Fibroblast of upper back skin (primary cell): ENCODE results near the gene SORBS1.
"Not testable (repeated sequence)": the region's sequence is repeated elsewhere in the genome, so short reads cannot be mapped to it uniquely, and the experiment has no call there.

Source experiments
- DNase-seq: peaks from one replicate; pipeline ENCODE4 v3.0.0-alpha.2; 2013

Gene SORBS1

DNA sequence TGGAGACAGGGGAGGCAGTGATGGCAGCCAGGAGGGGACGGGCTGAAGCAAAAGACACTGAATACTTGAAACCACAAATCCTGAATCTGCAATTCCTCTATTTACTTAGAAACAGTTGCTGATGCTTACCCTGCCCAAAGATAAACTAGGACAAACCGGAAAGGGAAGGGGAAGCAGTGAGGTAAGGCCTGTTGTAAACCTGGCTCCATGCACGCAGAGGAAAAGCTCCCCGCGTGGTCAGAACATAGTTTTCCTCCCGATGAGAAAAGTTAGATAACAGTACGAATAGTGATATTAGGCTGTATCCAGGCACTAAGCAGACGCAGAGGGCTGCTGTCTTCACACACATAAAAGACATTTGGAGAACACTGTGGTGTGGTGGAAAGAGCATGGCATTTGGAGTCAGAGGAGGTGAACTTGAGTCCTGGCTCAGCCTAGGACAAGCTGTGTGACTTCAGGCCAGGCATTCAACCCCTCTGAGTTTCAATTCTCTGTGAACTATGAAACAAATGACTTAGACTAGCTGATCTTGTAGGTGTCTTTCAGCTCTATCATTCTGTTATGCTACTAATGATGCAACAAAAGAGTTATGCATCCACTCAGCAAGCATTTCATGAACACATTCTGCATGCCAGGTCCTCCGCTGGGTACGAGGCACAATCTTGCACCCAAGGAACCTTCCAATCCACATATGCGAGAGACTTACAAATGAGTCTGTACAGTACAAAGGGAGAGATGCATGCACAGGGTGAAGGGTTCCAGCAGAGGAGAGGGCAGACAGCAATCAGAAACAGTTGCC is 80.9 kb downstream of the SORBS1 start:
- no peak for DNase-seq

DNA sequence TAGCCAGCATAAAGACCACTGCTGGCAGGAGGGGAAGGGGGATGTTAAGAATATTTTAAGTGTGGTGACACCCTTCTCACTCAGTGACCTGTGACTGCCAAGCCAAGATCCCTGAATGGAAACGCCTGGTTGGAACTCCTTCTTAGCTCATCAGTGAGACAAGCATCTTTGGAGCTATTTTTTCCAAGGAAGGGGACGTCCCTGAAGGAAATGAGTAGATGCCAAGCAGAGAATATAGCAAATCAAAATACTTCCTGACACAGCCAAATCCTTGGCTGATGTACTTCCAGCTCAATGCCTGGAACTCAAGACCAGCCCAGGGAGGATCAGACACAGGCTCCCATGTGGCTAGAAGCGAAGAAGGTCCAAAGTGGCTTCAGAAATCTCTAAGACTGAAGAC is 82.2 kb downstream of the SORBS1 start:
- no peak for DNase-seq

DNA sequence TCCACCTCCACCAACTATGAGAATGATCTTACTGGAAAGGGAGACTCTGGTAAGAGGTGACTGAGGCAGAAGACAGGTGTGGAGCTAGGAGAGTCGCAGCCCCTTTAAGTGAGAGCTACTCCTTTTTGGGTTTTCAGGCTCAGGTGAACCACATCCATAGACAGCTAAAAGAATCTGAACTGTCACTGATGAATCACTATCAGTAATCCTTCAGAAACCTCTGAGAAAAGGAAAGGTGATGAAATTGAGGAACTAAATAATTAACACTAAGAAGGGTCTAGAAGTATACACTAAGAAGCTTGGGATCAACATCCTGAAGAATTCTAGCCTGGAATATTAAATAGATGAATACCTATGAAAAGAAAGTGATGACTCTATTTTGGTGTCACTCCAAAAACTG is 83.0 kb downstream of the SORBS1 start:
- no peak for DNase-seq

DNA sequence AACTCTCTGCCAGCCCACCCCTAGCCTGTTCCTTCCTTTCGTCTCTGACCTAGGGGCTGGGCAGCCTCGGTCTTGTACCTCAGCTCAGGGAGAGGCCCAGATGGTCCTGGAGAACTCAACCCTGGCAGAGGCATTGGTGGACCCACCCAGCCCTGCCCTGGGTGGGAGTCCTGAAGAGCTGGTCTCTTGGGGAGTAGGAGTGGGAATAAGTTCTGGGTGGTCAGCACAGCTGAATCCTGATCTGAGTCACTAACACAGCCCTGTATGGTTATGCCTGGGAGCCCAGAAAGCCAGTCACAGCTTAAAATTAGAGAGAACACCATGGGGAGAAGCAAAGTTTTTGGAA is 84.0 kb downstream of the SORBS1 start:
- DNase-seq, result no peak

DNA sequence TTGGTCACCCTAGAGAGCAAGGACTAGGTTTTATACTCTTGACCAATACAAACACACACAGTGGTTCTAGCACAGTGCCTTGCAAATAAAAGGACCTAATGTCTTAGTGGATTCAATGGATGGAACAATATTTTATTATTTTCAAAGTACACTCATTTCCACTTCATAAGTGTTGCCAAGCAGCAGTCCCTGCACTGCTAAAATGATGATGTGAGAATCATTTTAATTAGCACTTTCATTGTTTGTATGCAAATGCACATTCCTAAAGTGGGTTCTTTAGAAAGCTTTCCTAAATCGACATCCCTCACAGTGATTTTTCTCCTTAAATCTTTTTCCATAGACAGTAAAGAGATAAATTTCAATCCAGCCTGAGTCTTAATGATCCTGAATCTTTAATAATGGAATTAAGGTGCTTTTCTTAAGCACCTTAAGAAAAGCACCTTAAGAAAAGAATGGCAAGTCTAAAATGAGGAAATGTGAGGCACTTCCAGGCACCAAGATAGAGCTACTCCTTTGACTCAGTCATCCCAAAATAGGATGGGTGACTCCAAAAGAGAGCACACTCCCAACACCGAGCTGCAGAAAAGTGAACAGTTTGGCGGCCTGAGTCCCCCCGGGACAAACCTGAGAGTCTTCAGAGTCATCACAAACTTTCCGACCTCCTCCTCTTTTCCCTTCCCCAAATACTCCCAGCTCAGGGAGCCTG is 84.5 kb downstream of the SORBS1 start:
- DNase-seq, result no peak

DNA sequence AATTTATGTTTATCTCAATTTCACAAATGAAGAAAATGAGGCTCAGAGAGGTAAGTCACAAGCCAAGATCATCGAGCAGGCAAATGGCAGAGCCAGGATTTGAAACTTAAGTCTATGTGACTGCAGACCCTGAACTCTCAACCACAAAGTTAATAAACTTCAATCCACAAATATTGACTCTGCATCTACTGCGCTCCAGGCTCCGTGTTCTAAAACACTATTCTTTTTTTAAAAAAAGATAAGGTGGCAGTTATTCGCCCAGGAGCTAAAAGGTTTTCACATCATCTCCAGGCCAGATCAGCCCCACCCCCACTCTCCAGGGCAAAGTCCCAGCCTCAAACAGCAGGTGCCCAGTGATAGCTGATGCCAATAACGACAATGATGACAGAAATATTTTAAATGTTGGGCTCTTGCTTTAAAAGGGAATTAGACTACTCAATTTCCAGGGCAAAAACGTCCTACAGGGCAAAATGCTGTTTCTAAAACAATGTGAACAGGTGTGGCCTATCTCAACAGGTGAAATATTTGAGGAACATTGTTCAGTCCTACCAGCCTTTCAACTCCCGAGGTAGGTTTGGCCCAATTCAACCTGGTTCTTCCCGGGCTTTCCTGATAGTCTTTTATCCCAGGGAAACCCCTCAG is 85.2 kb downstream of the SORBS1 start:
- no peak for DNase-seq

DNA sequence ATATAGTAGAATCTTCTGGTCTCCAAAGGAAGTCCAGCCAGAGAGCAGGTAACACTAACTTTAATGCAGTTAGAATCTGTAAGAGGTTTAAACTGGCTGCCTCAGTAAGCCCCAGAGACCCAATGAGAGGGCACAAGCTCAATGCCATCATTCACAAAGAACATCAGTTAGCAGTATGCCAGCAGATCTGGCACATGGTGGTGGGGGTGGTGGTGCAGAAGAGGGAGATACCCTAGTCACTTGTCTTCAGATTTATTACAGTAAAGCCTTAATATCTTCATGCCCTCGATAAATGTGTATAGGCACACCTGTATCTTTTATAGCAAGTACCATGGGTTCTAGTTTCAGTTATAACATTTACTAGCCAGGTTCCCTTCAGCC is 86.2 kb downstream of the SORBS1 start:
- no peak for DNase-seq

DNA sequence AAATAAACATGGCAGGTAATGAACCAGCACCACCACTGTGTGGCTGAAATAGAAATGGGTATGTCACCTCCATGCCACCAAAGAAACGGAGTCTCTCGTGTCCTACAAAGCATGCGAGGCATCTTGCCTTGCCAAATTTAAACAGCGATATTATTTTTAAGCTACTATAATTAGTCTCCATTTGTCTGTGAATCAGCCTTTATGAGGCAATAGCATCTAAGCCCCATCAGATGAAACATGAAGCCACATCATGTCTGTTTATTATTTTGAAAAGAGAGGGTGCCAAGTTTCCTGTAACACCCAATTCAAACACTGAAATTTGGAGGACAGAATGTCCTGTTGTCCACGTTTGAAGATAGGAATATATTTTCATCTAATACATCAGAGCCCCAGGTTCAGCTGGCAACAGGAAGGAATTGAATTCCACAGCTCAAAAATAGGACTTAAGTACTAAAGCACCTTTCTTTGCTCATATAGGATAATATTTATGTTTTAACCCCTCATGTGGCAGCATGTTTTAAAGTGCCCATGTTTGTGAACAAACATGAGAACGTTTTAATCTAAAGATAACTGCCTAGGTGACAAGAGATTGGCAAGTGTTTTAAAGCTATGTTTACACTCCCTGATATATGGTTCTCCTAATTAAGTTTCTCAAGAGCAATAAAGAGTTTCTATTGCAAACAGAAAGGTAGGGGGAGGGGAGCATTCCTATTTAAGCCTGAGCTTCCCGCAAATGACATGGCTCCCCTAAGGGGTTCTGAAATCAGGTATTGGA is 86.8 kb downstream of the SORBS1 start:
- DNase-seq, result no peak

DNA sequence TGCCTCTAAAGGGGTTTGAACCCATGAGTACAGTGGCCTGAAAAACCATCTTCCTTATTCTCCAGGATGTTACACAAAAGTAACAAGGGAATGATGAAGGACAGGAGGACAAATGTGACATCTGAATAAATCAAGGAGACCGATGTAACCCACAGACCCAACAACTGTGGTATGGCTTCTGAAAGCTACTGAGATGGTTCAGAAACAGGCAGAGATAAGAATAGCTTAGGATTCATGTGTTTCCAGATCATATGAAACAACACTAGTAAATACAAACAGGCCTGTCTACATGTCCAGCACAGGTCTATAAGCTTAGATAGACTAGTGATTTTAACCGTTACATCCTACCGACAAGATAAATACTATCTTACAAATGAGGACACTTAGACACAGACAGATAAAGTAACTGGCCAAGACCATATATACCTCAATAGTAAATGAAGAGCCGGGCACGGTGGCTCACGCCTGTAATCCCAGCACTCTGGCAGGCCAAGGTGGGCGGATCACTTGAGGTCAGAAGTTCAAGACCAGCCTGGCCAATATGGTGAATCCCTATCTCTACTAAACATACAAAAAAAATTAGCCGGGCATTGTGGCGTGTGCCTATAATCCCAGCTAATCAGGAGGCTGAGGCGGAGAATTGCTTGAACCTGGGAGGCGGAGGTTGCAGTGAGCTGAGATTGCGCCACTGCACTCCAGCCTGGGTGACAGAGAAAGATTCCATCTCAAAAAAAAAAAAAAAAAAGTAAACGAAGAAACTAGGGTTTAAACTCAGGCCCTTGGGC is 88.7 kb downstream of the SORBS1 start:
- no peak for DNase-seq

DNA sequence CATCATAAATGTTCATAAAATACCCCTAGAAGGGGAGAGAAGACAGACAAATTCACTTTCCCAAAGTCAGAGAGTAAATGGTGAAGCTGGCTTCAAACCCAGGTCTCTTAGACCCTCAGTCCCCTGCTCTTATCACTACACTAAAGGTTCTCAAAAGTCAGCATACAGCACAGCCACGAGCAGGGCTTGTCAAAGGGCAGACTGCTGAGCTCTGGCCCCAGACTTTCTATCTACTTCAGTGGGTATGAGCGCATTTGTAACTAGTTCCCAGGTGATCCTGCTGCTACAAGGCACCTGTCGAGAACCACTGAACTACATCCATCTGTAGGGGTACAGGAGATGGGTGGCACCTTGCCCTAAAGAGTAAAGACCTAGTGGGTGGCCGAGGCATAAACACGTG is 91.5 kb downstream of the SORBS1 start:
- no peak for DNase-seq

DNA sequence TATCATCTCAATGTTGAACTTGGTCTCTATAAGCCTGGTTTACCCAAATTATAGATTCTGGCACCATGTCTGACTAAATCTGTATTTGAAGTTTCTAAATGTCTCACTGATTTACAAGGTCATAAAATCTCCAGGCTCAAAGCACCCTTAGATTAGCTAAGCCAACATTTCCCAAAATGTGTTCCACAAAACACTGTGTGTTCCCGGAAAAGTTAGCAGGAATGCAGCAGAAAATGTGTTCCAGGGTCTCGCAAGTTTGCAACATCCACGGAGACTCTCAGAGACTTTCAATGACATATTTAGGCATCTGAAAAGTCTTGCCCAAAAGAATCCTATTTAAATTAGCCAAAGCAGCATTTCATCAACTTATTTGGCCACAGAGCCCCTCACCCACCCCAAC is 91.9 kb downstream of the SORBS1 start:
- DNase-seq, result no peak

DNA sequence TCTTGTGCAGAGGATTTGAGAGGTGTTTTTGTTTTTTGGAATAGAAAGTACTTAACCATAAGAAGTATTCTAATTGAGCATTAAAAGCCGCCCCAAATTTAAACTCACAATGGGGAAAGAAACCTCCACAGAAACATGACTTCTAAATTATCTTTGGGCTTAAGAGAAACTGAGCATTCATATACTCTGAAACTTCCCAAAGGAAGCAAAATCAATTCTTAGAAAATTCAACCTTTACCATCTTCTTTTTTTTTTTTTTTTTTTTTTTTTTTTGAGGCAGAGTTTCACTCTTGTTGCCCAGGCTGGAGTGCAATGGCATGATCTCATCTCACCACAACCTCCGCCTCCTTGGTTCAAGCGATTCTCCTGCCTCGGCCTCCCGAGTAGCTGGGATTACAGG is 93.5 kb downstream of the SORBS1 start:
- not testable (repeated sequence) for DNase-seq

DNA sequence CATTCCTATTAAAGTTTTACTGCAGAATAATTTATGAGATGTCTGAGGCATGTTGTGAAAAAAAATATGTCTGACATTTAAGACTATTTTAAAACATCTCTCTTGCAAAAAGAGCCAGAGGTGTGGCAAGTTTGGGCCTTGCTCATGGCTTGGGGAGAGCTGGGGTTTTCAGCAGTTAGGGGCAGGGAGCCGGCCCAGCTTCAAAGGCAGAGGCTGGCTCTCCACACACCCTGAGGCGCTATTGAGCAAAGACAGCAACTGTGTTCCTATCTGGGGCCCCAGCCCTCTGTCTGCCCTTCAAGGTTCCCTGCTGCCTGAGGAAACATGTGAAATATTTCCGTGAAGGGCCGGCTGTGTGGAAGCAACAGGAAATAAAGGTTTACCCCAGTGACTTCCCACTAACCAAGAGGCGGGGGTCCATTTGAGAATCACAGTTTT is 94.0 kb downstream of the SORBS1 start:
- no peak for DNase-seq

DNA sequence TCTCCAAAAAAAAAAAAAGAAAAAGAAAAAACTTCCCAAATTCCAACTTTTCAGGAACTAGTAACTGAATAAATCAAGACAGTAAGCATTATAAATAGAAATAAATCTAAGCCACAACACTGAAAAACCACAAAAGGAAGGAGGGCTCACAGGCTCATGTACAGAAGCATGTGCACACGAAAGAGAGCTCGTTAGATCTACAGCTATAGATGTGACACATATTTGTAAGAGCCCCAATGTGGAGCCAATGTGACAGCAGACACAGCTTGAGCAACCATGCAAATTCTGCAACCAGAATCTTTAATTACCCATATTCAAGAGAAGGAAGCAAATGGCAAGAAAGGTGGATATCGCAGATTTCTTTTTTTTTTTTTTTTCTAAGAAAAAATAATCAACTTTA is 94.7 kb downstream of the SORBS1 start:
- DNase-seq, result no peak

DNA sequence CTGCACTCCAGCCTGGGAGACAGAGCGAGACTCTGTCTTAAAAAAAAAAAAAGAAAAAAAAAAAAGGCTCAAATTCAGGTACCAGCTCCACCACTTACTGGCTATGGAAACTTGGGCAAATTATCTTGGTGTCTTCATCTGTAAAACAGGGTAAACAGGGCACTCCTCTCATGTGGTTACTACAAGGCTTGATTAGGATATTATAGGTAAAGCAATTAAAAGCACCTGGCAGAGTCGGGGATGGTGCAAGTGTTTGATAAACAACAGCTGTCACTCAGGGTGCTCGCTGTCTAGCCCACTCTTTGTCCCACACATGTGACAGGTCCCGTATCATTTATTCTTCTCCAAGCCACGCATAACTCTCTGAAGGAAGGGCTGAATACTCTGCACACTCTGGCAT is 96.9 kb downstream of the SORBS1 start:
- no peak for DNase-seq

DNA sequence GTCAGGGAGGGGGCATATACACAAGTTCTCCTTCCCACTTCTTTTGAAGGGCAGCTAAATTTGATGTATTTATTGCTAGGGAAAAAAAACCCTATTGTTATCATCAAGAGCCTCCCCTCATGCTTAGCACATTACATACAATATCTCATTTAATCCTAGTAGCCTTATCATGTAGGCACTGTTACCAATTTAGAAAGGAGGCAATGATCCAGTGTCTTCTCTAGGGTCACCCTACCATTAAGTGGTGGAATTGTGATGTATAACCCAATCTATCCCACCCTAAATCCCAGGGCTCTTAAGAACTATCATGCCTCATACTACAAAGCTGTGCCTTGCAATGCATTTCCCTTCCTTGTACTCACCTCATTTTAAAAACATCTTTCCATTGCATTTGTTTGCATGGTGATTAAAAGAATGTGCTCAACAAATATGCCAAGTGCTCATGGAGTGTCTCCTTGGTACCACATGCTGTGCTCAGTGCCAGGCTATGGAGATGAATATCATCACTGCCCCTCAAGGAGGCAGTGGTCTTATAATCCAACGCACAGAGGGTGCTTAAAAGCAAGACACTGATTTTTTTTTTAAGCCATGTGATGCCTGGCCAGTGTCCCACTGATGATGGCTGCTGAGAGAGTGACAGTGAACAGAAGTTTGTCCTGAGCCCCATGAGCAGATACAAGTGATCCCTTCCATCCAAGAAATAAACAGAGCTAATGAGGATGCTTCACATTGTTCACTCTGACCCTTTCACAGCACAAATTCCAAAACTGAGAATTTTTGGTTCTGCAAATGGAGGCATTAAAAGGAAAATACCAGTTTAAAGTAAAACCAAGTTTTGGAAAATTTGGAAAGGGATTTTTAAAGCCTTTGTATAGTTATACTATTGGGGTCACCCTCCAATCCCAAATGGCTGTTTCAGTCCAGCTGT is 98.2 kb downstream of the SORBS1 start:
- no peak for DNase-seq

DNA sequence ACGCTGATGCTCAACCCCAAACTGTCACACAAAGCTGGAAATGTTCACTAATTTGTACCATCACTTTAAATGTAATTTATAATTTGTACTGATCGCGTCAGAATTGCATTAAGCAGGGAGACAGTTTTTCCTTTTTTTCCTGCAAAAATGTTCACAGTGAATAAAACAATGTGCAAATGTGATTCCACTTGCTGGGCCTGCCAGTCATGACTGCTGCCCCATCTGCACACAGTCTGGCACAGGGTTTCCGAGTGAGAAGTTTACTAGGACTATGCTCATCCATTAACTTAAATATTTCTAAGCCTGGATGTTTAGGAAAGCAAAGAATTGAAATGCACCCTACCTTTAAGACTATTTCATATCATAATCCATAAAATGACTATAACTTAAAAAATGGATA is 99.6 kb downstream of the SORBS1 start:
- no peak for DNase-seq

DNA sequence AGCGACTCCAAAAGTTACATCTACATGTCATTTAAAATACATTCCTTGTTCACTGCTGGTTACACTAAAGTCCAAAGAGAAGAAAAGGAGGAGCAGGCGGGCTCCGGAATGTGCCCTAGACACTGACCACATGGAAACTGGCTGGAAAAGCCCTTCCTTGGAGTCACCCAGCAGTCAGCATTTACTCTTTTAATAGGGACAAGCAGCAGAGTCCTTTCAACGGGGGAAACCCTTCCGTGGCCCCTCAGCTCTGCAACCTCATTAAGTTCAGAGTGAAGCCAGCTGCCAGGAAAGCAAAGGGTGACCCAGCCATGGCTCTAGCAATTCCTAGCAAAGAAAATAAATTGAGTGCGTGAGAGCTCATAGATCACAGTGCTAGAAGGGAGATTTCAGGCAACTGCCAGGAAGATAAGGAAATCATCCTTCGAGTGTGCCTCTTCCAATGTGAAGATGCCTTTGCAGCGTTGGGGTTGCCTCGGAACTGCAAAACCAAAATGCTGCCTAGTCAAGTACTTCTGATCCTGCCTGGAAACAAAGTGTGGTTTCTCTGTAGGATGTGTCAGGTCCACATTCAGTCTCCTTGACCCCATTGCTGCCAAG is 101.6 kb downstream of the SORBS1 start:
- DNase-seq, result no peak

DNA sequence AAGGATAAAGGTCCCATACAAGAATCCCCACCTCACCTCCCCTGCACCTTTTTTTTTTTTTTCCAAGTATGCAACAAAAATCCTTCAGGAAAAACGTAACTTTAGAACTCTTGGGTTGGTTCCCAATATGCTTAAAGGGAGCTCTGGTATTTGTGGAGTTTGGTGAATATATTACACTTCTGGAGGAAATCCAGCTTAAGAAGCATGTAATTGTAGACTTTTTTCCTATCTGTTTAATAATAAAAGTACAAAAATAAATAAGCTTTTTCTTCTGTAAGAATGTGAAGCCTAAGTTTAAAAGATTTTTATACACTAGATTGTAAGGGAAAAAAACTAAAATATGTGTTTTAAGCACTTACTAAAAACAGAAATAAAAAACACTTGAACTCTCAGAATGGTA is 102.3 kb downstream of the SORBS1 start:
- DNase-seq, result no peak

DNA sequence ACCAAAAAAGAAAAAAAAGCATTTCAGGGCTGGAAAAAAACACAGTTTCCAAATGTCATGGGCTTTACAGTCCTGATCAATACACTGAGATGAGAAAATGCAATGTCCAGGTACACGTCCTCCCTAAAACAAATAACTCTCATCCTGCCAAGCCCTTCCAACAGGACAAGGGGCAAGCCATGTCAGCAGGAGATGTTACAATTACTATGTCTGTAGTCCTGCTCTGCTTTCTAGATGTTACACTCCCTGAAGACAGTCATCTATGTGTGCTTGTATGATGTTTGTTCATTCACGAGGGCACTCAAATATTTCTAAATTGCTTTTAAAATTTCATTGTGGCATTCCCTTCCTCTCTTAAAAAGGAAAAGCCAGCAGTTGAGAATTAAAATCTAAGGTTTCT is 103.2 kb downstream of the SORBS1 start:
- no peak for DNase-seq

DNA sequence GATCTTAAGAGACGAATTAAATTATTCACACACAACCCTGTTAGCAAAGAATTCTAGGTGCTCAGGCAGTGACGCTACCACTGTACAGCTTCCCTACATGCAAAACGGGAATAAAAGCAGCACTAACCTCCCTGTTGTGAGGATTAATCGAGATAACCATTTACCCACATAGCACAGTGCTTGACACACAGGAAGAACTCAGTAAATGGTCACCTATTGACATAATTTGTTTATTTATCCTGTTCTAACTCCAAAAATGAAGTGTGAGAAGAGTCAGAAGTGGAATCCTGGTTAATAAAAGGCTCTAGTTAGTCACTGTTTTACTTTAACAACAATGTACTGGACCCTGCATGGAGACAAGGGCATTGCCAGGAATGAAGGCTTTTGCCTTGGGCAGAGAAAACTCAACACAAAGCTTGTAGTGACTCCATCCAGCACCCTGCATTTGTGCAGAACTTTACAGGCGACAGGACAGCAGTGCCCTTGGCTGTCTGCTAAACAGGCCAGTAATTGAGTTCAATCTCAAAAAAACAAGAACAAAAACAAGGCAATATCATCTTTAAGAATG is 103.8 kb downstream of the SORBS1 start:
- DNase-seq, result no peak
